GF-D8 (cell line): Measurements from ENCODE around the gene TCP11L1.
"Not testable (repeated sequence)": the region's sequence is repeated elsewhere in the genome, so short reads cannot be mapped to it uniquely, and the experiment has no call there.

Source experiments
- DNase-seq: peaks from one replicate; lab custom pipeline; 2025; lab: John Stamatoyannopoulos, UW

The TCP11L1 gene

GRCh38 chr11:33039274-33040032, at the start of gene TCP11L1:
TSS of gene TCP11L1 (plus strand) at chr11:33039572. CDS start at chr11:33043774, 4,202 bp downstream.
- DNase-seq: peak; percentile 41

DNA sequence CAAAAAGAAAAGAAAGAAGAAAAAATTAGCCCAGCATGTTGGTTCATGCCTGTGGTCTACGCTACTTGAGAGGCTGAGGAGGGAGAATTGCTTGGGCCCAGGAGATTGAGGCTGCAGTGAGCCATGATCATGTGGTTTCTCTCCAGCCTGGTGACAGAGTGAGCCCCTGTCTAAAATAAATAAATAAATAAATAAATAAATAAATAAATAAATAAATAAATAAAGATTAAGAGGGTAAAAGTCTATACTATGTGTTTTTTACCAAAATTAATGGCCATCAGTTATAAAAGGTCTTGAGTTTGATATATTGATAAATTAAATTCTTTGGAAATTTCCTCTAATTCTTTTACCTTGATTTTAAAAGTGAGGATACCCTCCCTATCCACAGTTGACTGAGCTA, 48.9 kb upstream of the TCP11L1 start:
- no peak for DNase-seq

GRCh38 chr11:32991427-32991826, 47.9 kb upstream of the TCP11L1 start:
- no peak for DNase-seq

GRCh38 chr11:32991898-32992297, 47.5 kb upstream of the TCP11L1 start:
- no peak for DNase-seq

DNA sequence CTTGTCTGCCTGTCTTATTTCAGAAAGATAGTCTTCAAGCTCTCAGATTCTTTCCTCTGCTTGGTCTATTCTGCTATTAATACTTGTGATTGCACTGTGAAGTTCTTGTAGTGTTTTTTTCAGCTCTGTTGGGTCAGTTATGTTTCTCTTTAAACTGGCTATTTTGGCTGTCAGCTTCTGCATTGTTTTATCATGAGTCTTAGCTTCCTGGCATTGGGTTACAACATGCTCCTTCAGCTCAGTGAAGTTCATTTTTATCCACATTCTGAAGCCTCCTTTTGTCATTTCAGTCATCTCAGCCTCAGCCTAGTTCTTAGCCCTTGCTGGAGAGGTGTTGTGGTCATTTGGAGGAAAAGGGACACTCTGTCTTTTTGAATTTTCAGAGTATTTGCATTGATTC, 39.2 kb upstream of the TCP11L1 start:
- no peak for DNase-seq

GRCh38 chr11:33001281-33001680, 38.1 kb upstream of the TCP11L1 start:
- no peak for DNase-seq

- DNase-seq: no peak
Observed at GRCh38 chr11:33001751-33002542, 37.4 kb upstream of the TCP11L1 start.

- no peak for DNase-seq
Observed at GRCh38 chr11:33005175-33005574, 34.2 kb upstream of the TCP11L1 start.

DNA sequence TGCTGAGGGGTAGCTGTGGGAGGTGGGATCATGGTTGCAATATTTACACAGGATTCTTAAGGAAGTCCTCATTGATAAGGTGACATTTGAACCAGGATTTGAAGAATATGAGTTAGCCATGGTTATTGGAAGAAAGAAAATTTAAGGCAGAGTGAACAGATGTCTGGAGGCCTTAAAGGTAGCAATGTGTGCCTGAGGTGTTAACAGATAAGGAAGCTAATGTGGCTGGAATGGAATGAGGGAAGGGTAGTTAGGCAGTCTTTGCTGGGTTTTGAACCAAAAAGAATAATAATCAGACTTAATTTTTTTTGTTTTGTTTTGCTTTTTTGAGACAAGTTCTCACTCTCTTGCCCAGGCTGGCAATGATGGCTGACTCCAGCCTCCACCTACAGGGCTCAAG, 33.4 kb upstream of the TCP11L1 start:
- DNase-seq: no peak

- DNase-seq: no peak
Observed at GRCh38 chr11:33013755-33014154, 25.6 kb upstream of the TCP11L1 start.

DNA sequence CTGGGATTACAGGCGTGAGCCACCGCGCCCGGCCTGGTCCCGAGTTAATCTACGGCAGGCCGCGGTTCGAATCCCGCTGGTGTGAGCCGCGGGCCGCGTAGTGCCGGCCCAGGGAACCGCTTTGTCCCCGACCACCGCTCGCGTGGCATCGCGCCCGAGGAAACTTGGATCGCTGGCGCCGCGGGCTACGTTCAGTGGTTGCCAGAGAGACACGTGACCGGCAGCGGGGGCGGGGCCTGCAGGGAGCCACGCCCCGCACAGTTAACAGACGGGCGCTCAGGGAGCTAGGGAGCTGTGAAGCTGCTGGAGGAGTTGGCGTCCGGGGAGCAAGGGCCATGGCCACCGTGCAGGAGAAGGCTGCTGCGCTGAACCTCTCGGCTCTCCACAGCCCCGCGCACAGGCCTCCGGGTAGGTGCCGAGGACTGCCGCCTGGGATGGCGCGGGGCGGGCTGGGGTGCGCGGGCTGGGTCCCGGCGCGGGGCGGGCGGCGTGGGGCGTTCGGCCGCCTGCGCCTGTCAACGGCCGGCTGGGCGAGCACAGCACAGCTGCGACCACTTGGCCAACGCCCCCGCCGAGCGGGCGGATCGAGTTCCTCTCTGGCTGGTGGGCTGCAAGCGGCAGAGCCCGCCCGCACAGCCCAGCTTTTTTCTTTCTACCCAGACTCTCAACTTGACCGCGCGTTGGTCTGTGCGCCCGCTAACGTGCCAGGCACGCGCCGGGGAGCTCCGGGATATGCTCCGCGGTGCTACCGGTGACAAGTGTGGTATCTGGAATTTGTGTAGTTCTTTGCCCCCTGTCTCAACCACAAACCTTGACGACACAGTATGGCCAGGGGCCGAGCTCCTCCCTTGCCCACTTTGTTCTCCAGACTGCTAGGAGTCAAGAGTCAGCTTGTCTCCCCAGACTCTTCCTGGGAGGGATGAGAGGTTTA, 23.5 kb upstream of the TCP11L1 start, which contains the start of gene DEPDC7:
Gene DEPDC7 (plus strand): TSS at position 258 of the 931 bp plus-strand sequence. CDS start 78 bp downstream, at position 336.
- peak; percentile 52 for DNase-seq

DNA sequence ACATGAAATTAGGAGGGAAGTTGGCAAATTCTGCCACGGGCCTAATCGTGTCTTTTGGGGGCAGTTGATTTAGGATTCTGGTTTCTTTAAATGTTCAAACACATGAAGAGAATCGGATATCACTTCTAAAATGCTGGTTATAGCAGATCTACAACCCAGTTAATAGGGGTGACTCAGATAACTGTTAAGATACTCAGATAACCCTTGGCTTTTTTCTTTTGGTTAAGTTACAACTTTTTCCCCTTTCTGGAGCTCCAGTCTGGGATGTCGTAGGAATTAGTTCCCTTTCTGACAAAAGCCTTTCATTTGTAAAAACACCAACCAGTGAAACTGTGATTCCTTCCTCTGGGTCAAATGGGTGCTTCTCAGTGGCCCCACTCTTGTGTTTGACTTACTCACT, 22.7 kb upstream of the TCP11L1 start:
- no peak for DNase-seq

DNA sequence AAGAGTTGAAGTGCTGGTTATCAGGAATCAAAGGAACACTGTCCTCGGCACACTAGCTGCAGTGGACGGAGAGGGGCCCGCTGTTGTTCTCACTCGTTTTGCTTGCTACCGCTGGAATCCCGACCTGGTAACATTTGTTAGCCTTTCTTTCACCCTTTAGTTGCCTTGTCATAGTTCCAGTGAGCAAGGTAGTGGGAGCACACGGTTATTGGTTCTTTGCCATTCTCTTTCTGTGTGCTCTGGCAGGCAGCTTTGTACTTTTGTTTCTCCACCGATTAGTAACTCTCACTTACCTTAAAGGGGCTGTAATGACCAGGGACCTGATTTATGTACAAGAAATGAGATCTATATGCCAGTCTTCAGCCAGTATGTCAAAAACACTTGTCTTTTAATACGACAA, 21.9 kb upstream of the TCP11L1 start:
- DNase-seq: no peak

GRCh38 chr11:33017965-33018364, 21.4 kb upstream of the TCP11L1 start:
- DNase-seq: no peak

GRCh38 chr11:33018840-33019239, 20.5 kb upstream of the TCP11L1 start:
- no peak for DNase-seq

DNA sequence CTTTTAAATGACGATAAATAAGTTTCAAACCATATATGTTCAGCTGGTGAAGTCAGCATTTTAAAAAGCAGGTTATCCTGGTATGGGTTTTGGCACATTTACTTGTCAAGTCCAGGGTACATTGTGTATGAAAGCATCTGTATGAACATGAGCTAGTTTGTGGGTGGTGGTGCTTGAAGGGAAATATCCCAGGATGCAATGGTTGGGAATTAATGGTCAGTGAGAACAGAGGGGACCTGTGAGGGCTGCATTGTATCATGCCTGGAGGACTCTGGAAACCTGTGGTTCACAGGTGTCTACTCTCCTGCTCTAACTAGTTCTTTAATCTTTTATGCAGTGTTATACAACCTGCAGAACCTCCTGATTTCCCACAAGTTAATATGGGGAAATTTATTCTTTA, 17.9 kb upstream of the TCP11L1 start:
- DNase-seq: no peak

GRCh38 chr11:33021937-33022336, 17.4 kb upstream of the TCP11L1 start:
- no peak for DNase-seq

DNA sequence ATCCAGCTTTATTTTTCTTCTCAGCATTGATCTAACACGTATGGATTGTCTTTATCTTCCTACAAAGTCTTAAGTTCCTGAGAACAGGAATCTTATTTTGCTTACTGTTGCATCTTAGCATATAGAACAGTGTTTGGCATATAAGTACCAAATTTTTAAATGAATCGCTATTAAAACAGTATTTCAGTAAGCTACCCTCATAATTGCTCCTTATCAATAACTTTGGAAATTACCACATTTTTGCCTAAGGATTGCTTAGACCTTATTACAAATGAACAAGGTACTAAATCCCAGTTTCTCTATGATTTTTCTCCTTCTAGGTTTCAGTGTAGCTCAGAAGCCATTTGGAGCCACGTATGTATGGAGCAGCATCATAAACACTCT, 14.0 kb upstream of the TCP11L1 start:
- DNase-seq: no peak

DNA sequence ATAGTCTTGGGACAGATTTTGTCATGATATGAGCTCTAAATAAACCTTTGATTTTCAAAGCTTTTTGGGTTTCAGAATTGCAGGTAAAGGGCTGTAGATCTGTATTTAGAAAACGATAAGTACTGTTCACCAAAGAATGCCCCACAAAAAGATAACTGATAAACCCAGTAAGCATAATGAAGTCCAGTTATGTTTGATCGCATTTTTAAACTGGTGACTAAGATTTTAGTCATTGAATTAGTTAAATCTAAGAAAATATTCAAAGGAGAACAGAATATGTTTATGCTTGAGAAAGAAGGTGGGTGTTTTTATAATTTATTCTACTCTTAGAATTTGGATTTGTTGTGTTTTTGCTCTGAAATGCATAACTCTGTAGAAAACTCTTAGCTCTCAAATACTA, 12.1 kb upstream of the TCP11L1 start:
- DNase-seq: no peak

DNA sequence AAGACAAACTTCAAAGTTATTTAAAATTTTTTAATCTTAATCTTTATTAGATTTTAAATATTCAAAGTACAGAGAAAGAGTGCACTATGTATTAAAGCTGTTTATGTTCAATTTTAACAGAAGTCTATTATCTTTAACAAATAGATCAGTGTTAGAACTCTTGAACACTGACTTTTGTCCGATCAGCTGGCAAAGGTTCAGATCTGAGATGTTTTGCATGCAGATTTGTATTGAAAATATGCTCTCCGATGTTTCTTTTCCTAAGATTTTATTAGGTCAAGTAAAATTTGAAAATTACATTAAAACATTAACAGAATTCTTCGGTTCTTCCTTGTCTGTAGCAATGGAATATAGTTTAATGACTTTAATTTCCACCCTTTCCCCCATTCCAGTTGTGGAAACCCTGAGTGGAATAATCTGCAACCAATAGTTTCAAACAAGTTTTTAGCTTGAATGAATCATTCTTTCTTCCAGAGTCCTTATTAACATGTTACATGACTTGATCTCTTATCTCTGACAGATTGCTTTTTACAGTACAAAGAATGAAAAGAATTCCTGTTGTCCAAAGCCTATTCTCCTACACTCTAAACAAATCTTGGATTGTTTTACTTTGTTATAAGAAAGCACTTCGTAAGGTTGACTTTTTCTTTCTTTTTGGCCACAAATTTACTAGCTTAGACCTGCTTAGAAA, 11.4 kb upstream of the TCP11L1 start:
- DNase-seq: no peak

- no peak for DNase-seq
Observed at GRCh38 chr11:33028537-33028914, 10.8 kb upstream of the TCP11L1 start.

DNA sequence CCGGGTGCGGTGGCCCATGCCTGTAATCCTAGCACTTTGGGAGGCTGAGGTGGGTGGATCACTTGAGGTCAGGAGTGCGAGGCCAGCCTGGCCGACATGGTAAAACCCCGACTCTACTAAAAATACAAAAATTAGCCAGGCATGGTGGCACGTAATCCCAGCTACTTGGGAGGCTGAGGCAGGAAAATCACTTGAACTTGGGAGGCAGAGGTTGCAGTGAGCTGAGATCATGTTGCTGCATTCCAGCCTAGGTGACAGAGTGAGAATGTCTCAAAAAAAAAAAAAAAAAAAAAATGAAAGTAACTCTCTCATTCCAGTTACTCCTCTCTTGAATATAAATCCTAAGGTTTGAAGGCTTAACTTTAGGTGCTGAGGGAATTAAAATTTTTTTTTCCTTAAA, 10.2 kb upstream of the TCP11L1 start:
- DNase-seq: not testable (repeated sequence)
